CD4-positive, alpha-beta T cell treated with Interleukin-1 beta for 1 hour (primary cell): ENCODE measurements around the gene SP4.

Experiments
- DNase-seq, 2 donors: peaks; one replicate each; pipeline ENCODE4 v3.0.0-alpha.2; 2020 to 2022

The SP4 gene

GRCh38 chr7:21448974-21449373, 21.1 kb downstream of the SP4 start:
- no peak for DNase-seq

- DNase-seq, result no peak
These were observed 22.2 kb downstream of the SP4 start for GRCh38 chr7:21450076-21450475.

- no peak for DNase-seq
These were observed 23.1 kb downstream of the SP4 start for GRCh38 chr7:21450941-21451340.

- no peak for DNase-seq
These were observed 26.3 kb downstream of the SP4 start for GRCh38 chr7:21454182-21454581.

GRCh38 chr7:21454906-21455305, 27.0 kb downstream of the SP4 start:
- no peak for DNase-seq

- DNase-seq, result no peak
These were observed 33.4 kb downstream of the SP4 start for GRCh38 chr7:21461282-21461681.

- no peak for DNase-seq
These were observed 34.2 kb downstream of the SP4 start for GRCh38 chr7:21462081-21462480.

GRCh38 chr7:21463524-21463923, 35.6 kb downstream of the SP4 start:
- no peak for DNase-seq

- no peak for DNase-seq
These were observed 41.1 kb downstream of the SP4 start for GRCh38 chr7:21468969-21469368.

- no peak for DNase-seq
These were observed 42.0 kb downstream of the SP4 start for GRCh38 chr7:21469894-21470293.

- no peak for DNase-seq
These were observed 44.1 kb downstream of the SP4 start for GRCh38 chr7:21472029-21472428.

- DNase-seq, result no peak
These were observed 48.5 kb downstream of the SP4 start for GRCh38 chr7:21476429-21476828.

GRCh38 chr7:21480693-21481403, 53.0 kb downstream of the SP4 start:
- DNase-seq, result no peak

- no peak for DNase-seq
These were observed 58.6 kb downstream of the SP4 start for GRCh38 chr7:21486511-21486910.

GRCh38 chr7:21495731-21496130, 67.8 kb downstream of the SP4 start:
- DNase-seq, result no peak

GRCh38 chr7:21497072-21497471, 69.2 kb downstream of the SP4 start:
- DNase-seq, result no peak

- no peak for DNase-seq
These were observed 72.4 kb downstream of the SP4 start for GRCh38 chr7:21500117-21500832.

GRCh38 chr7:21504021-21504420, 76.1 kb downstream of the SP4 start:
- DNase-seq, result no peak

GRCh38 chr7:21507627-21508343, 79.9 kb downstream of the SP4 start:
- peak; percentile 22 to 36 for DNase-seq

GRCh38 chr7:21508538-21508937, 80.7 kb downstream of the SP4 start:
- DNase-seq, result no peak

- DNase-seq, result no peak
These were observed 86.2 kb downstream of the SP4 start for GRCh38 chr7:21514062-21514461.

GRCh38 chr7:21524680-21525079, 96.8 kb downstream of the SP4 start:
- DNase-seq, result no peak

GRCh38 chr7:21526007-21526406, 98.1 kb downstream of the SP4 start:
- peak in 1 of 2 donors; percentile 33 for DNase-seq

- no peak for DNase-seq
These were observed 98.6 kb downstream of the SP4 start for GRCh38 chr7:21526448-21526847.
